HFFc6 (cell line): ENCODE data around the gene CD4. TPM values are rescaled to one million over a fixed set of nuclear protein-coding genes. Genes with fewer than 3 reads are reported as not detected.
A peak's percentile ranks its signal among the peaks of the same experiment; 100 is the strongest.

ENCODE experiments used
- DNase-seq: peaks from one replicate; pipeline ENCODE4 v3.0.0-alpha.2; 2018
- H3K27ac Mint-ChIP-seq: 2 replicates; pipeline ENCODE4 v1.8.0; 2020; ENCODE audit warnings: mild to moderate bottlenecking, mixed read lengths
- H3K27me3 Mint-ChIP-seq: 2 replicates; pipeline ENCODE4 v1.8.0; 2021; ENCODE audit warnings: mild to moderate bottlenecking, moderate library complexity, mixed read lengths; ENCODE audit not compliant: insufficient read depth
- H3K36me3 Mint-ChIP-seq: 2 replicates; pipeline ENCODE4 v1.8.0; 2021; ENCODE audit warnings: low read depth, mixed read lengths
- H3K4me1 Mint-ChIP-seq: 2 replicates; pipeline ENCODE4 v1.8.0; 2020; ENCODE audit warnings: low read depth, mixed read lengths
- H3K4me3 Mint-ChIP-seq: 2 replicates; pipeline ENCODE4 v1.8.0; 2020; ENCODE audit warnings: mild to moderate bottlenecking, moderate library complexity, mixed read lengths
- H3K9me3 Mint-ChIP-seq: 2 replicates; pipeline ENCODE4 v1.8.0; 2020; ENCODE audit warnings: mild to moderate bottlenecking, mixed read lengths
- CTCF ChIP-seq: fragments of 200-600 bp; sonication (generic); IDR thresholded peaks from 2 replicates; pipeline ENCODE4 v1.5.0; 2021; ENCODE audit warnings: antibody characterized with exemption, mild to moderate bottlenecking
- total RNA-seq, 6 experiments: library from RNA; stranded (reverse); fragmentation: NEBNext Ultra II Directional; extraction: Animal tissue kit (Norgen Biotek cat#: 25700); gene quantifications; 2 replicates in 1 of 6; 3 replicates in 5 of 6; pipeline ENCODE4 v1.2.3, GENCODE V29; 2021

CD4 gene
- total RNA-seq, 6 experiments from 2014 or later, result 0.11 to 0.25 (median 0.11) TPM; not detected in 3

- H3K4me3 Mint-ChIP-seq, result peak overlapping the region; percentile 96
- DNase-seq, result no peak
- H3K27ac Mint-ChIP-seq, result peak overlapping the region; percentile 72
- peaks cover 4% of the 10 kb centered on the region for H3K27me3 Mint-ChIP-seq
- peaks cover 21% of the 10 kb centered on the region for H3K36me3 Mint-ChIP-seq
- H3K9me3 Mint-ChIP-seq, result no peaks in the 10 kb centered on the region
- H3K4me1 Mint-ChIP-seq, result peaks cover 27% of the 10 kb centered on the region
- peak; percentile 98 for TF ChIP-seq CTCF
These were observed 35.5 kb upstream of the CD4 start for GRCh38 chr12:6753772-6754356.

DNA sequence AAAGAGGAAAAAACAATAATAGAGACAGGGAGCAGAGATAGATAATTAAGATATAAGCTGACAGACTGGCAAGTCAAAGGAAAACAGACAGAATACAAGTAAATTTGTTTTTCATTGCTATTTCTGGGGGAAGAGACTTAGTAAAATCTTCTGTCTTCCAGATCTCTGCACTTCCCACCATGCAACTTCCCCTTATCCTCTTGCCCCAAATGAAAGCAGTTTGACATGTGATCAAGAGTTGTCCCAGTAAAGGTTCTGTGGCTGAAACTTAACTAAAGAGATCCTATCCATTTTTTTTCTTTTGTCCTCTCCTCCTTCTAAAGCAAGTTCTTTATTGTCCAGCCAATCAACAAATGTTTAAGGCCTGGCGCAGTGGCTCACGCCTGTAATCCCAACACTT, 34.9 kb upstream of the CD4 start:
- DNase-seq, result no peak
- Mint-ChIP-seq H3K4me1 (peaks cover 27% of the 10 kb centered on the region), H3K9me3 (no peaks in the 10 kb centered on the region), H3K27me3 (peaks cover 4% of the 10 kb centered on the region), H3K27ac (no peak overlapping the region), H3K36me3 (peaks cover 17% of the 10 kb centered on the region), H3K4me3 (no peak overlapping the region)
- no peak for TF ChIP-seq CTCF

GRCh38 chr12:6757028-6757690, 32.2 kb upstream of the CD4 start:
- Mint-ChIP-seq H3K27me3 (peaks cover 4% of the 10 kb centered on the region), H3K4me3 (no peak overlapping the region), H3K4me1 (peaks cover 11% of the 10 kb centered on the region), H3K36me3 (peaks cover 4% of the 10 kb centered on the region), H3K9me3 (no peaks in the 10 kb centered on the region), H3K27ac (no peak overlapping the region)
- no peak for DNase-seq
- TF ChIP-seq CTCF, result no peak

GRCh38 chr12:6758506-6759095, 30.7 kb upstream of the CD4 start:
- H3K27me3 Mint-ChIP-seq, result peaks cover 1% of the 10 kb centered on the region
- no peak overlapping the region for H3K27ac Mint-ChIP-seq
- no peak for TF ChIP-seq CTCF
- H3K36me3 Mint-ChIP-seq, result no peaks in the 10 kb centered on the region
- peaks cover 22% of the 10 kb centered on the region for H3K4me1 Mint-ChIP-seq
- H3K4me3 Mint-ChIP-seq, result no peak overlapping the region
- DNase-seq, result no peak
- no peaks in the 10 kb centered on the region for H3K9me3 Mint-ChIP-seq

DNA sequence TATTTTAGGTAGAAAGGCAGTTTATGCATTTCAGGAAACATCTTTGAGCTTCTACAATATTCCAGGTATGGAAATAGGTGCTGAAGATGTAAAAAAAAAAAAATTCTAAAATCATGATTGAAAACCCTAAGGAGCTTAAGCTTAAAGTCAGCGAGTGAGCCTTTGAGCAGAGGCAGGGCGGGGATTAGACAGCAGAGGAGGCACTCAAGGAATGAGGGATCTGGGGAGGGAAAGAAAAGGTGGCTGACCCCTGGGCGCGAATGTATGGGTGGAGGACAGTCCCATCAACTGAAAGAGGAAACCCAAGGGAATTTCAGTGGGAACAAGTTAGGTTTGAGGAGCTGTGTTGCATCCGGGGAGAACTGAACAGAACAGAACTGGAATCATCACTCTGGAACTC, 29.6 kb upstream of the CD4 start:
- Mint-ChIP-seq H3K9me3 (no peaks in the 10 kb centered on the region), H3K4me3 (no peak overlapping the region), H3K36me3 (no peaks in the 10 kb centered on the region), H3K27ac (no peak overlapping the region), H3K4me1 (peaks cover 27% of the 10 kb centered on the region), H3K27me3 (peaks cover 1% of the 10 kb centered on the region)
- DNase-seq, result no peak
- no peak for TF ChIP-seq CTCF
